Activated effector memory CD4-positive, alpha-beta T cell treated with Interleukin-2 at 50 U/mL for 16 hours (primary cell): ENCODE data around the gene MFF.

Experiments used
- DNase-seq: peaks from one replicate; pipeline ENCODE4 v3.0.0-alpha.2; 2020

Gene MFF, protein sequence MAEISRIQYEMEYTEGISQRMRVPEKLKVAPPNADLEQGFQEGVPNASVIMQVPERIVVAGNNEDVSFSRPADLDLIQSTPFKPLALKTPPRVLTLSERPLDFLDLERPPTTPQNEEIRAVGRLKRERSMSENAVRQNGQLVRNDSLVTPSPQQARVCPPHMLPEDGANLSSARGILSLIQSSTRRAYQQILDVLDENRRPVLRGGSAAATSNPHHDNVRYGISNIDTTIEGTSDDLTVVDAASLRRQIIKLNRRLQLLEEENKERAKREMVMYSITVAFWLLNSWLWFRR

DNA sequence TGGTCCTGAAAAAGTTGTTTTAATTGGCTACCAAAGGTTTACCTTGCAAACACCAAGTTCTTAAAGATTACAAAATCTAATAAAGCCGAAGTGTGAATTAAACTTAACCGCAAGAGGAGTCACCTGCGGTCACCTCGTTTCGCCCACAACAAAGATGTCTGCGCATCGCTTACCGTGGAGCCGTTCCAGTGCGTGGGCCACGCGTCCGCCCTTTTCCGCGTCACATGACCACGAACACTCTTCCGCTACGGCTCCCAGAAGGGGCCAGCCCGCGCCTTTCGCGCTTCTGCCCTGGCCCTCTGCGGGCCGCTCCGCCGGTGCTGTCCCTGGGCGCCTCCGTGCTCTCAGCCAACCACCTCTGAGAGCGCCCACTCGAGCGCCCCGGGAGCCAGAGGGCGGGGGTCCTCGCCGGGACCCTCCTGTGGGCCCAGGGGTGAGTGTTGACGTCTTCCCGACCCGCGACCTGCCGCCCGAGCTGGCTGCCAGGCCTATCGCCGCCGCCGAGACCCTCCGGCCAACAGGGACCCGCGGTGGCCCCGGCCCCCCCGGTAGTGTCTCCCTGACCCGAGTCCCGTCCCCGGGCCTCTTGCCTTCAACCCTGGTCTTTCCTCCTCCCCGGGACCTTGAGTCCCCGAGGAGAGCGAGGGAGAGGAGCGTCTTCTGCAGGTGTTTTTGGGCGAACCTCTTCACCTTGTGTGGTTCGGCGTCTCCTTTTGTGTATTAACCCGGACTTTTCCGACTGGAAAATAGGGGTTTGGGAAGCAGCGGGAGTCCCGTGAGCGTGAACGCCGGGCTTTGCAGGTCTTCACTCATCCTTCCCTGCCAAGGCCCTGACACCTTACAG is at the start of gene MFF:
TSS of gene MFF (plus strand) at position 257 of the 844 bp plus-strand sequence. CDS start 5,415 bp downstream, outside the sequence.
- DNase-seq: peak; percentile 90

DNA sequence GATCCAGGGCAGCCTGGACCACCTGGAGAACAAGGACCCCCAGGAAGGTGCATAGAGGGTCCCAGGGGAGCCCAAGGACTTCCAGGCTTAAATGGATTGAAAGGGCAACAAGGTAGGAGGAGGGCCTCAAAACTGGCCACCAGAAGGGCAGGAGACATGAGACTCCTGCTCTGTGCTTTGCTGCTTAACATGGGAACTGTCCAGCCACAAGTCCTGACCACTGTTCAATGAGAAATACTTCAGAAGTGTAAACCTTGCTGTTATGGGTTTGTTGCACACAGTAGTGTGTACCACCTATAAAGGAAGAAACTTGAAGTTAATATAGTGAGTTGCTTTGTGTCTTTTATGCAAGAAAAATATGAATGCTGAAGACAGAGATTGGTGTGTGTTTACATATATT is 44.2 kb upstream of the MFF start:
- DNase-seq: no peak

DNA sequence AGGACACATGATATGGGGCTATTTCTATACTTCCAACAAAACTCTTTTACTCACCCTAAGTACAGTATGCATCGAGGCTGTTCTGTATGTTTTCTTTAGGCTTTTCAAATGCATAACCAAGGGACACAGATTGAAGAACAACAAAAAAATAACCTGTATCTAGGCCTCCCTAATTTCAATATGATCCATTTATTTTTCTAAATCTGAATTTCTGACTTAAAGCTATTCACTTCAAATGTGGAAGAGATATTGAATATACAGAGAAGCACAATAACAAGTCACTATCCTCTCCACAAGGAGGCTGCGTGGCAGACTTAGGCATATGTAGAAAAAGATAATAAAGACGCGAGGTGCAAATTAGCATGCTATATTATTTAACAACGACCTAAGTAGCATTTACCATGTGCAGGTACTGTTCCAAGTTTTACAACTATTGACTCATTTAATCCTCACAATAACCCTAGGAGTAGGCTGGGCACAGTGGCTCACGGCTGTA is 39.3 kb upstream of the MFF start:
- DNase-seq: no peak

DNA sequence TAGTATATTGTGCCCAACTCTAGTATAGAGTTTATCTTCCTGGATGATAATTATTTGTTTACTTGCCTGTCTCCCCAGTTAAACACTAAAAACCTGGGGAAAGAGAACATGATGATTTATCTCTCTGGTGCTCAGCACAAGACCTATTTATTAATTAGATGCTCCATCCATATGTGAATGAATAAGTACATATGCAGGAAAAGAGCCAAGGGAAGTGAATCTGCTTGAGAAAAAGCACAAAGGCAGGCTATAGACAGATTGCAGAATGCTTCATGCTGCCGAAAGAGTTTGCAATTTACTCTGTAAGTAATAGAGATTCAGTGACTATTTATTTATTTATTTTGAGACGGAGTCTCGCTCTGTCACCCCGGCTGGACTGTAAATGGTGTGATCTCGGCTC is 37.3 kb upstream of the MFF start:
- no peak for DNase-seq

DNA sequence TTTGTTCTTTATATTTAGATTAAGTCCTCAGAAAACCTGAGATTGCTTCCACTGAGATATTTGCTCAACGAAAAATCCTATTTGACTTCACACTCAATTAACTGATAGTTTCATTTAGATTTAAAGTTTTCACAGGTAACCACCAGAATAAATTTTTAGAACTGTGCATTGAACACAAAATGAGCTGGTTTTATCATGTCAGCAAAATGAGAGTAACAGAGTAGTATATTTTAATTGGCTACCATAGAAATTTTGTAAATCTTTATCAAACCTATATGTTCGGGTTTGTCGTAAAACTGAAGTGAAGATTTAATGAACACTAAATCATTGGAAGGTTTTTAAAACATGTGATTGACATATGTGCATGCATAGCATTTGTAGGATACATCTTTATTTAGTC is 32.7 kb upstream of the MFF start:
- no peak for DNase-seq

DNA sequence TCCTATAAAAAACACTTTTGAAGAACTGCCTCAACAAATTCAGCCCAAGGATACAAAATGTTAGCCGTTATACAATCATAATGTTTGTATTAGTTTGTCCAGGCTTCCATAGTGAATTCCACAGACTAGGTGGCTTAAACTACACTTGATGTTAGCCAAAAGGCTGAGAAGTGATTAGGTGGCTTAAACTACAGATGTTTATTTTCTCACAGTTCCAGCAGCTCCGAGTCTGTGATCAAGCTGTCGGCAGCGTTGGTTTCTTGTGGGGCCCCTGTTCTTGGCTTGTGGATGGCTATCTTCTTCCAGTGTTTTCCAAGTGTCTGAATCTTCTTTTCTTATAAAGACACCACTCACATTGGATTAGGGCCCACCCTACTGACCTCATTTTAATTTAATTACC is 31.5 kb upstream of the MFF start:
- no peak for DNase-seq

DNA sequence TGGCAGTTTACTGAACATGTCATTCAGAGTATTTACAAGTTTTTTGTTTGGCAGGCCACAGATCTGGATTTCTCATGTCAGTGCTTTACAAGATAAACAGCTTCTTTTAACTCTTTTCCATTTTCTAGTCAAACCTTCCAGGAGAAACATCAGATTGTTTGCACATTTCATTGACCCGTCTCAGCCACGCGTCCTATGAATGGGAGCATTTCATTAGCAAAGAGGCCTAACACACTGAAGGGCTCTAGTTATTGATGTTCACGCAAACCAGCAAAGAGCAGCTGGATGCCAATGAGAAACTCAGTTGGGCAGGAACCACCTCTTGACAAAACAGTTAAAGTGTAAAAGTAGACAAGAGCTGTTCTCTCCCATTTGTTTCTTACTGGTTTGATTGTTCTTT is 29.2 kb upstream of the MFF start:
- DNase-seq: no peak

DNA sequence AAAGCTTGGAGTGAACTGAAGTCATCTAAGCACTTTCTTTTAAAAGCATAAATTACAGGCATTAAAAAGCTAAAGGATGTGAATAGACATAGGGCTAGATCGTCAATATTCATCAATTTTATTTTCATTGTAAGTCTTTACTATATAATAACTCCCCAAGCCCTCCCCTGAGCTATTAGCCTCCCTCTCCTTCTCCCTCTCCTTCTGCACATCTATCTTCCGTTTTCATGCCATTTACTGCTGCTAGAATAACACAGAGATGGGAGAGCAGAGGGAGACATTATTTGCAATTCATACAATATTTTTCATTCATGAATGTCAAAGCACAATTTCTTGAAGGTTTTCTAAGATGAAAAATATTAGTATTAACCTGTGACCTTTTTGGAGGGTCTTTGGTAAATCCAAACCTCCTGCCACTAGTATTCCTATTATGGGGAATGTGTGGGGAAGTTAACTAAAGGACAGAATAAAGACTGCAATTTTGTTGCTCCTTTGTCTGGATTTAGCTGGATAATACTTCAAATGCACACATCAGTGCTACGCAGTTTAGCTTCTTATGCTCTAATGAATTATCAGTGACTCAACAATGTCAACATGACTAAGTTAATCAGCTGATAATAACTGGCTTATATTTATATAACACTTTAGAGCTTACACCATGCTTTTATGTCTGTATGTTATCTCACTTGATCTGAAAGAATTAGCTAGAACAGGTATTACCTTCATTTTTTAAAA is 28.2 kb upstream of the MFF start:
- DNase-seq: no peak

DNA sequence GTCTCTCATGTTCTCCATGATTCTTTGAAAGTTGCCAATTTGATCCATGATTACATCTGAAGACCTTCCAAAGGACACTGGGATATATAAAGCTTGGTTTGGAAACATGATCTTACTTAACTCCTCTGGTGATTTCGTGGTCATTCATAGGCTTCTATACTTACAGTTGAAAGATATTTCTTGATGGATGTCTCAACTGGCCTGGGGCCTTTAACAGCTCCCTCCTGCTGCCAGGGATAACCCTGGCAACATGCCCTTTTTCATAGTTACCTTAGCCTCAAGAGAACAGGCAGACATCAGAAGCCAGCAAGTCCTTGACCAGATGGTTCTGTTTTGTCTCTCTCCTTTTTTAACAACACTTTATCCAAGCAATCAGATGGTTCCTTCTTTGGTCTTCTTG is 23.5 kb upstream of the MFF start:
- no peak for DNase-seq

DNA sequence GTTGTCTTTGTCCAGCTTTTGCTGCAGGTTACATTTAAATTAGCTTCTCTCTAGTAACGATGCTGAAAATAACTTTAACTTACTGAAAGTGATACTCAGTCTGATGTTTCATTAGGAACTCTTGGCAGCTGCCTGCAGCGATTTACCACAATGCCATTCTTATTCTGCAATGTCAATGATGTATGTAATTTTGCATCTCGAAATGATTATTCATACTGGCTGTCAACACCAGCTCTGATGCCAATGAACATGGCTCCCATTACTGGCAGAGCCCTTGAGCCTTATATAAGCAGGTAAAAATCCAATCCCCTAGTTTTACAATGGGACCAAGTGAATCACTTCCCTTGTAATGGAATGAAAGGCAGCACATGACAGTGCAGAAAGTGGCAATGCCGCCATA is 16.3 kb upstream of the MFF start:
- no peak for DNase-seq

DNA sequence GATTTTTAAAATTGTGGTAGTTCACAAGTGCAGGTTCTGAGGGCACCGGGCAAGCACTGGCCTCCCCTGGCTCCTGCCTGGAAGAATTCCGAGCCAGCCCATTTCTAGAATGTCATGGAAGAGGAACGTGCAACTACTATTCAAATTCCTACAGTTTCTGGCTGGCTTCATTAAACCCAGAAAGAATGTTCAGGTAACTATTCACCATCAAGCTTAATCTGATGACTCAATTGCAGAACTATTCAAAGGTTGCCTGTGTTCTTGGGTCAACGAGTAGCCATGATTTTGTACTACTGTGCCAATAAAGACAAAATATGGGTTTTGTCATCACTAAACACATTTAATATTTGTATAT is 14.3 kb upstream of the MFF start:
- DNase-seq: no peak

DNA sequence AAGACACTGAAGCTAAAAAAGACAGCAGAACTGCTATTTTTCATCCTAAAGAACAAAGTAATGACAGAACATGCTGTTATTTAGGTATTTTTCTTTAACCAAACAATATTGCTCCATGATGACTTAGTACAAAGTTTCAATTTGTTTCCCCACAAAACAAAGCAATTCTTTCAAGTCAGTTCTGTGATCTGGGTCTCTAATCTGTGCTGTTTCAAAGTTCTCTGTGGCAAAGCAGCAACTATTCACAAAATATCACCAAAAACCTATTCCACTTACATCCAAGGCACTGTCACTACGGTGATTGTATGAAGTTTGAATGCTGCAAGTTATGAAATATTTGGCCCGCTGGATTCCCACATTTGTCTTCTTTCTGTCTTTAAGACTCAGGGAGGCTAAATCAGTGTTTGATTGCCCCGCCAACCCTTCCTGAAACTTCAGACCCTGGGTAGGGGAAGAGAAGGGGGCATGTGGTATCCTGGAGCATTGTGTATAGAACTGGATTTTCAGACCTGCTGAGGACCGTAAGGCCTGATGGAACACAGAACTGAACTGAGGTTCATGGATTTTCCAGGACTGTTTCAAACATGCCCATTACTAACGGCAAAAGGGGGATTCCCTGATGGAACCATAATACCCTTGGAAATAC is 13.1 kb upstream of the MFF start:
- DNase-seq: no peak

DNA sequence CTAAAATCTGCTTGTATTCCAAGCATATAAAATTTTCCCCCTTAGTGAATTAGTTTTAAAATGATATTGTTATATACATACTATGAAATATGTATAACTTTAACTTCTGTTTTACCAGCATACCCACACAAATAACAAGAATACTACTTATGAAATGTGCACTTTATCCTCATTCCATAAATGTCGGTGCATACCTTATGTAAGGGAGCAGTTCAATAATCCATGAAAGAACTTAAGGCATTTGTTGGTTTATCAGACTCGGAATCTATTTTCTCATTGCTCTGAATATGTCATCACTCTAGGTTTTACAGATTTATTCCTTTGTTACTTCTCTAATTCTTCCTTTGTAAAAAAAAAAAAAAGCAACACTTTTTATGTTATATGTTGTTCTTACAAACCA is 12.5 kb upstream of the MFF start:
- DNase-seq: no peak

DNA sequence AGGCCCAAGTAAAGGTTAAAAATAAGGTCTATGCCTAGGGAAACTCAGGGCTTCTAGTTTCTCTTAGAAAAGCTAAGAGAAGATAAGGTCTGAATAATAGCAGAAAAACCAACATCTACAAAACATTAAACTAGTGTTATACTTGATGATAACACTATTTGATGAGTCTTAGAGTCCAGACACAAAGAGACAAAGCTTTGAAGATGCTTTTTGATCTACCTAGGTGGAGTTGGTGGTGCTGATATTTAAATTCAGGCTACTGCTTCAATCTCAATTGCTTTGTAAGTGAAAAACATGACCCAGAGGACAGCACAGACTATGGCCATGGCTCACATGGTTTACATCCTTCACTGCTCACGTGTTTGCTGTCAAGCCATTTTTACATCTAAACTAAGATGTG is 11.7 kb upstream of the MFF start:
- DNase-seq: no peak

DNA sequence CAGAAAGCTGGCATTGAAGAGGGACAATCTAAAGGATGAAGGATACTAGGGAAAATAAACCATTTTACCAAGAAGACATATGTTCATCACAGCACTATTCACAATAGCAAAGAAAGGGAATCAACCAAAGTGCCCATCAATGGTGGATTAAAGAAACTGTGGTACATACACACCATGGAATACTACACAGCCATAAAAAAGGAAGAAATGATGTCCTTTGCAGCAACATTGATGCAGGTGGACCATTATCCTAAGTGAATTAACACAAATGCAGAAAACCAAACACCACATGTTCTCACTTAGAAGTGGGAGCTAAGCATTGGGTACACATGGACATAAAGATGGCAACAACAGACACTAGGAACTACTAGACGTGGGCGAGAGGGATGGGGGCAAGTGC is 7.2 kb upstream of the MFF start:
- no peak for DNase-seq

DNA sequence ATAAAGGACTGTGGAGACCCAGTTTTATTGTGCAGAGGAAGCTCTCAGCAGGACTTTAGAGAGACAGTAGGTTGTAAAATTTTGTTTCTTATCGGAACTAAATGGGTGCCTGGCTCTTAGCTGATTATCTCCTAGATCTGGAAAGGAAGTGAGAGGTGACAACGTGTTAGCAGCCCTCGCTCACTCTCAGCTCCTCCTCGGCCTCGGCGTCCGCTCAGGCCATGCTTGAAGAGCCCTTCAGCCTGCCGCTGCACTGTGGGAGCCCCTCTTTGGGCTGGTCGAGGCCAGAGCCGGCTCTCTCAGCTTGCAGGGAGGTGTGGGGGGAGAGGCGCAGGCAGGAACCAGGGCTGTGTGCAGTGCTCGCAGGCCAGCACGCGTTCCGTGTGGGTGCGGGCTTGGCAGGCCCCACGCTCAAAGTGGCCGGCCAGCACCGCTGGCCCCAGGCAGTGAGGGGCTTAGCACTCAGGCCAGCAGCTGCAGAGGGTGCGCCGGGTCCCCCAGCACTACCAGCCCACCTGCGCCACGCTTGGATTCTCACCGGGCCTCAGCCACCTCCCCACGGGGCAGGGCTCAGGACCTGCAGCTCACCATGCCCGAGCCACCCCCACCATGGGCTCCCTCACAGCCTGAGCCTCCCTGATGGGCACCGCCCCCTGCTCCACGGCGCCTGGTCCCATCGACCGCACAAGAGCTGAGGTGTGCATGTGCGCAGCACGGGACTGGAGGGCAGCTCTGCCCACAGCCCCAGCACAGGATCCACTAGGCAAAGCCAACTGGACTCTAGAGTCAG is 4.6 kb upstream of the MFF start:
- no peak for DNase-seq

DNA sequence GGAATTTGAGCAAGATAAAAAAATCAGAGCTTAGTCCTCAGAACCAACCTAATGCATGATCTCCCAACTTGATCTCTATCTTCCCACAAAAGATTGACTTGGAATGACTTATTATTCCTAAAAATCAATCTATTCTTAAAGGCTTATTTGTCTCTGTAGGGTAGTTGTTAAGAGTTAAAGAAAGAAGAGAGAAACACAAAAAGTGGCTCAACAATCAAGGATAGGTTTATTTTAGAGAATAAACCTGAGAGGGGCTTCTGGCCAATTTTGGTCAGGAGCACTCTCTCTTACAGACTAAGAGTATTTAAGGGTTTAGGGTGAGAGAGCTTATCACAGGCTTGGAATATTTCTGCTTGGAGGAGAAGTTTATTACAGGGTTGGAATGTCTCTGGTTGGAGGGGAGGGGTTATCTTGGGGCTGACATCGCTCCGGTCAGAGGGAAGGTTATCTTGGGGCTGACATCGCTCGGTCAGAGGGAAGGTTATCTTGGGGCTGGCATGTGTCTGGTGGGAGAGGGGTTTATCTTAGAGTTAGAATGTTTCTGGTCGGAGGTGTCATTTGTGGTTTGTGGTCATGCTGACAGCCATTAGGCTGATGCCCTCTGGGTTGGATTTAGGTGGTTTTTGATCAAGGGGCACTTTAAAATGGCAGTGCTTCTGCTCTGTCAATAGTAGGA is 2.4 kb upstream of the MFF start:
- no peak for DNase-seq

DNA sequence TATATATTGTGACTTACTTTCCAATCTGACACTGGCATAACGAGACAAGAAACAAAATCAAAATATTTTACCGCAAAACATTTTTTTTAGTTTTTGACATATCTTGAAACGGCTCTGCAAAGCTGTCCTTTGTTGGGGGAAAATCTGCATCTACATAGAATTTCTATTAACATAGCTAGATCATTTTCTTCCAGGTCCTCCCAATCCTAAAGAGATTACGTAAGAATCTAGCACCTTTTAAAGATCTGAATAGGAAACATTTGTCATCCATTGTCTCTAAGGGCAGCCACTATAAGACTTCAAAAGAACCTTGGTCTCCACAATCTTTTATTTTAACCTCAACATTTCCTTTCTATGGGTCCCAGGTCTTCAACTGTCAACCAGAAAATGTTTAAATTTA is 1.2 kb upstream of the MFF start:
- no peak for DNase-seq

DNA sequence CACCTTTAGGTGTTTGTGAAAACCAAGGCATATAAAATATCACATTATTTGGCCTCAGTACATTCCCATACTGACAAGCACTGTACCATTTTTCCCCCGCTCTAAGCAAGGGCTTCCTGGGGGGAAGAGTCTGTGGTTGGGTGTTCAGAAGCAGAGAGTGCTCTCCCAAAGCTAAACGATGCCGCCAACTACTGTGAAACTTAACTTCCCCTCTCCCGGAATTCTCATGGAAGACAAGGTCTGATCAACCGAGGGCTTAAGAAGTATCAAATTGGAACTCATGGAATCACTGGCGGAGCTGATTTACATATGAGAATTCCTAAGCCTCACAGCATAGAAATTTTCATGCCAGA is 433 bp upstream of the MFF start:
- DNase-seq: no peak

DNA sequence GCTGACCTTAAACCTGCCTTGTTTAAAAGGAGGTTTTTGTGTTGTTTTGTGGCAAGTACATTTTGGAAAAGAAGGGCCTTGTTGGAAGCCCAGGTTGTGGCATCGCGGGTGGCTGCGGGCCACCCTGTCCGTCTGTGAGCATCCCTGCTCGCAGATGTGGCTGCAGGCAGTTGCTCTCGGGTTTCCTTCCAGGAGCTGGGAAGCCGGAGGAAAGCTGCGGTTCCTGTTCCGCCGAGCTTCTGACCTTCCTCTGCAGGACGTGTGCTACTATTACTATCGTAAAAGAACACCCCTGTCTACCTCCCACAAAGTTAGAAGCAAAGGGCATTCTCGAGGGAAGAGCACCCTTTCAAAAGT is 766 bp downstream of the MFF start:
- DNase-seq: no peak

DNA sequence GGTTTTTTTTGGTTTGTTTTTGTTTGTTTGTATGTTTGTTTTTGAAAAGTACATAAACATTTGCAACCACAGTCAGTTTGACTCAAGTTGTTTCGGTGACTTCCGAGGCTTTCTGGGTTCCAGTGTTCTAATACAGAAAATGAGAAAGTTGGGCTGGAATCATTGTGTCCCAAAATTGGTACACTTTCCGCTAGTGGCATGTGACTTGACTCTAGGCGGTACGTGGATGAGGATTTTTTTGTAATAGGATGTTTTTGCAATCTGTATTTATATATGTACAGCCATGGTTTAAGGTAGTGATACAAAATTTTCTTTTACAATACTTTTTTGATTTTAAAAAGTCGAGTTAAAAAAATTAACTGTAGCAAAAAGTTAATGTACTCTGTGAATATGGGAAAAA is 1.7 kb downstream of the MFF start:
- DNase-seq: no peak

DNA sequence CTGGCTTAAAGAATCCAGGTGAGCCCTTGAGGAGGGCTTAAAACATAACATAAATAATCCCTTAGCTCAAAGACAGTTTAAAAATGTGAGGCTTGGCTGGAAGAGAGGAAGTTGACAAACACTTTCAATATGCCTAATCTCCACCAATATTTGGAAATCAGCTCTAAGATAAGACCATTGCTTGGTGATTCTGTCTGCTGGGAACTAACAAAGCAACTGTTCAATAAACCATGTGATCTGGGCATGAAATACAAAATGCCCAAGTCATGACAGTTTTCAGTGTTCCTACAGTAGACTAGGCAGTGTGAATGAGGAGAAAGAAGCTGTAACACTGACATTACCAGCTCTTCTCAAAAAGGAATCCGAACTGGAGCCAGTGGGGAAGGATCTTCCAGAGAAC is 10.7 kb downstream of the MFF start:
- DNase-seq: no peak
